GM10847 (cell line): ENCODE measurements around the gene IFRD2.

Source experiments
- POLR2A ChIP-seq: IDR thresholded peaks from 2 replicates; pipeline ENCODE4 v1.6.1; 2011; ENCODE audit not compliant: insufficient read length; ENCODE audit errors: extremely low read depth

The IFRD2 gene

GRCh38 chr3:50319181-50319893, 27.1 kb upstream of the IFRD2 start:
- TF ChIP-seq POLR2A = no peak

DNA sequence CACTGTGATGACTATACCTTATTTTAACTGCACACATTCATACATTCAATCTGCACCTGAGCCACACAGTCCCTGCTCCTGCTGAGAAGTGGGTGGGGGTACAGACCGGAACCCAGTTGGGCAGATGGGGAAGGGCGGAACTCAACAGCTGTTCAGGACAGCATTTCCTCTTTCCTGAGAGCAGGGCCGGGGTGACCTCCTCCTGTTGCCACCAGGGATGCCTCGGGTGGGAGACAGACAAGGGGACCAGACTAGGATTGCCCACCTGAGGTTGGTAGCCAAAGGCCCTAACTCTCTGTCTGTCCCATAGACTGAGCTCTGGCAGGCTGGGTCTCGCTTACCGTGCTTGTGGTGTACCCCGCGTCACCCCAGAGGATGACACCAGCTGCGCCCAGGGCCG, 26.4 kb upstream of the IFRD2 start:
- no peak for TF ChIP-seq POLR2A

- no peak for TF ChIP-seq POLR2A
Observed at GRCh38 chr3:50318163-50318562, 25.9 kb upstream of the IFRD2 start.

- TF ChIP-seq POLR2A = no peak
Observed at GRCh38 chr3:50317300-50317699, 25.1 kb upstream of the IFRD2 start.

GRCh38 chr3:50316657-50317242, 24.5 kb upstream of the IFRD2 start:
- TF ChIP-seq POLR2A = no peak

DNA sequence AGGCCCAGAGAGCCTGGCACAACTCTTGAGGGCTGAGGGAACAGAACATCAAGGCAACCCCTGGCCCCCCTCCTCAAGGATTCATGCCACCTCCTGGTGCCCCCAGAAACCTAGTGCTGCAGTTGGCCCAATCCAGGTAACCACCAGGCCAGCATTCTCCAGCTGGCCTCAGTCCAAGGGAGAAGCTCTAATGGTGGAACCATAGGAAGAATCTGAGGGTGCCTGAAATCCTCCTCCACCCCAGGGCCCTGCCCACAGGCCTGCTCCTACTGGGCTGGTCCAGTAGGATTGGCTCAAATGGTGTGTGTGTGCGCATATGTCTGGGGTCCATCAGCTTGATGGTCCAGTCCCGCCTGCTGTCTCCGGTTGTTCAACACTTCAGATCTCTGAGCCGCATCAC, 22.6 kb upstream of the IFRD2 start:
- no peak for TF ChIP-seq POLR2A

DNA sequence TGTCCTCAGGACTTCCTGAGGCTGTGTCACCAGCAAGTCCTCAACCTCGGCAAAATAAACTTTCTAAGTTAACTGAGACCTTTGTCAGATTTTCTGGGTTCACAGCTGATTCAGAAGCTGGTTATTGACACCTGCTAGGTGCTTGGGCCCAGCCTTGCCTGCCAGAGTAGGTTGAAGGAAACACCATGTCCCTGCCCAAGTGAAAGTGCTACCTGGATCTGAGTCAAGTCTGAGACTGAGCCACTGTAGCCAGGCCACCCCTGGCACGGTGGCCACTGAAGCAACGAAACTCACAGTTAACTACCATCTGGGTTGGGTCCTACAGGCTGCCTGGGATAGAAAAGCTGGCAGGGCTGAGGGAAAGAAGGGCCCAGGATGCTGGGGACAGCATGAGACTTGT, 22.1 kb upstream of the IFRD2 start:
- TF ChIP-seq POLR2A = no peak

GRCh38 chr3:50304601-50305000, 12.4 kb upstream of the IFRD2 start:
- no peak for TF ChIP-seq POLR2A

- TF ChIP-seq POLR2A = no peak
Observed at GRCh38 chr3:50303013-50303815, 11.0 kb upstream of the IFRD2 start, which contains the start of gene HYAL1. TSS of gene HYAL1 (minus strand) at chr3:50303574. CDS start at chr3:50302956, 618 bp downstream.

GRCh38 chr3:50302095-50303012, 10.1 kb upstream of the IFRD2 start:
- TF ChIP-seq POLR2A = no peak

GRCh38 chr3:50300681-50301254, 8.5 kb upstream of the IFRD2 start:
- TF ChIP-seq POLR2A = no peak

DNA sequence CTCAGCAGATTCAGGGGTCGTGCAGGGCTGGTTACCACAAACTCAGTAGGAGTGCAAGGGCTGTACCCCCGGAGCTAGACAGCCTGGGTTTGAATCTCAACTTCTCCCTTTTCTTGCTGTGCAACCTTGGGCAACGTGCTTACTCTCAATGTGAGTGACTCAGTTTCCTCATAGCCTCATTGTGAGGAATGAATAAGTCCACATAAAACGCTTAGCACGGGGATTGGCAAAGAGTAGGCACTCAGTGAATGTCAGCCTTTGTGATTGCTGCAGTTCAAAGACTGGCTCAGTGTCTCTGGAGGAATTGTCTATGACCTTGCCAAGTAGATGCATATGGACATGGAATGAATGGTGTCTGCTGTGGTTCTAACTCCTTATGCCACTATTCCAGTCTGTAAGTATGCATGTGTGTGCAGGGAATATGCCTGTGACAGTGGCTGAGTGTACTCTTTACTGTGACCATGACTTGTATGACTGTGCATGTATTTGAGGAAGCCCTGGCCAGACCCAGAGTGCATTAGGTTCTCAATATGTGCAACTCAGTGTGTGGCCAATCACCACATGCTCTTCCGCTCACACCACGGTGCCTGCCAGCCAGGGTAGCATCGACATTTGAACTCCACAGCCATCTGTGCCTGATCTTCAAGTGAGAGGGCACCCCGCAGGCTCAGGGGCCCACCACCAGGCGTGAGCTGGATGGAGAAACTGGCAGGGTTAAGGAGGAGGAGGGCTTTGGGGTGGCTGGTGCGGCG, 7.9 kb upstream of the IFRD2 start:
- no peak for TF ChIP-seq POLR2A

DNA sequence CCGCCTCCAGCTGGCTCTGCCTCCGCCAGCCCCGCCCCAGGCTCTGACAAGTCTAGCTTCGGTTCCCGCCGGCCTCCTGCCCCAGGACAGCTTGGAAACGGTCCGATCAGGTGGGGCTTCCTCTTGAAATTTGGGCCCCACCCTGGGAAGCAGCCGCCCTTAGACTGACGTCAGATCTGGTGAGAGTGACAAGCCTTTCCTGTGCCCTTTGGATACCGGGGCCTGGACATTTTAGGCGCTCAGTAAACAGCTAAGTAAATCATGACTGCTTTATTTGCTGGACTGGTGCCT, 7.4 kb upstream of the IFRD2 start:
- TF ChIP-seq POLR2A = no peak

DNA sequence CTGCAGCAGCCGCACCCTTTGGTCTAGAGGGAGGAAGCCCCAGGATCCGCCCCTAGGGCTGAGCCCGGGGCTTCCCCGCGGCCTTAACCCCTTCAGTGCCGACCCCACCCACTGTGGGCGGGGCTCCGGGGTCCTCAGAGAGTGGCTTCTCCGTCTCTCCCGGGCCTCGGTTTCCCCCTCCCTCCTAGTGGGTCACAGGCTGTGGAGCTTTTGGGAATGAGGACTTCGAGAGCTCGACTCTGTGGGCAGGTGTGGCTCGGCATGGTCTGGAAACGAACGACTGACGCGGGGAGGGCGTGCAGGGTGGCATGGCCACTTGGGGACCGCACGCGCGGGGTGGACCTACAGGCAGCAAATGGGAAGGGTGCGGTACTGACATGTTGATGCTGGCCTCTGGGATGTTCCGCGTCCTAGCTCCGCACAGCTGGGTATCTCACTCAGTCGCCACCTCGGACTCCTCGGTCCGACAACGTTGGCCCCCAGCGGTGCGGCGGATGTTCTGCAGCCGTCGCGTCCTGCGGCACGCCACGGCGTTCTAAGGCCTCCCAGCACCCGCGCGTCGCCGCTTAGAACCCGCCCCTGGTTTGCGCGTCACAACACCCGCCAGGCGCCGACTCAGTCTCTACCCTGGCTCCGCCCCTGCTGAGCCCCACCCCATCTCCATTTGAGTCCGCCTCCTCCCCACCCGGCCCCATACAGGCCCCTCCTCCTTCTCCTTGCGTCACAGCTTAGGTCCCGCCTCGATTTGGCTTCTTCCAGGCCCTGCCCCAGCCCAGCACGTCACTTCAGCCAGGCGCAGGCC, 6.8 kb upstream of the IFRD2 start, which contains the start of the genes HYAL3 and NAA80:
TSS of gene HYAL3 (minus strand) at position 570 of the 802 bp plus-strand sequence. CDS start 3,803 bp downstream, outside the sequence.
TSS of gene NAA80 (minus strand) at position 570 of the 802 bp plus-strand sequence. CDS start 1,942 bp downstream, outside the sequence.
- peak; percentile 95 for TF ChIP-seq POLR2A
